RWPE2 (cell line): ENCODE measurements around the gene OIT3.
"Not testable (repeated sequence)": the region's sequence is repeated elsewhere in the genome, so short reads cannot be mapped to it uniquely, and the experiment has no call there.

Experiments used
- ATAC-seq: fragments of 200-7000 bp; cut with Tn5 transposase; 3 replicates; pipeline ENCODE4 v1.9.1; 2021; ENCODE audit warnings: low read depth
- DNase-seq: peaks from one replicate; pipeline ENCODE4 v3.0.0-alpha.2; 2020; ENCODE audit warnings: low spot score
- H3K27ac ChIP-seq: fragments of 450-650 bp; 2 replicates; pipeline ENCODE4 v1.5.1; 2017; ENCODE audit warnings: mild to moderate bottlenecking; ENCODE audit not compliant: poor library complexity, severe bottlenecking
- H3K27me3 ChIP-seq: fragments of 250-450 bp; sonication (Bioruptor Pico); 2 replicates; pipeline ENCODE4 v1.5.1; 2021; ENCODE audit warnings: mild to moderate bottlenecking, moderate library complexity; ENCODE audit not compliant: insufficient read depth, poor library complexity, severe bottlenecking
- H3K36me3 ChIP-seq: fragments of 250-450 bp; sonication (Bioruptor Pico); 2 replicates; pipeline ENCODE4 v1.5.1; 2020; ENCODE audit warnings: low read depth, mild to moderate bottlenecking, moderate library complexity
- H3K4me1 ChIP-seq: fragments of 250-450 bp; sonication (Bioruptor Pico); 2 replicates; pipeline ENCODE4 v1.5.1; 2021; ENCODE audit warnings: mild to moderate bottlenecking, moderate library complexity; ENCODE audit not compliant: insufficient read depth, poor library complexity, severe bottlenecking
- H3K4me3 ChIP-seq: fragments of 250-450 bp; sonication (Bioruptor Pico); 2 replicates; pipeline ENCODE4 v1.5.1; 2021; ENCODE audit warnings: mild to moderate bottlenecking, moderate library complexity; ENCODE audit not compliant: severe bottlenecking
- H3K9me3 ChIP-seq: fragments of 250-450 bp; sonication (Bioruptor Pico); 2 replicates; pipeline ENCODE4 v1.5.1; 2021; ENCODE audit warnings: mild to moderate bottlenecking, moderate library complexity; ENCODE audit not compliant: severe bottlenecking
- TF ChIP-seq, protein P1 (sequence below): fragments of 450-650 bp; IDR thresholded peaks from one replicate; pipeline ENCODE4 v1.5.1; 2017; ENCODE audit warnings: mild to moderate bottlenecking, moderate library complexity; ENCODE audit not compliant: poor library complexity, severe bottlenecking

The OIT3 gene

DNA sequence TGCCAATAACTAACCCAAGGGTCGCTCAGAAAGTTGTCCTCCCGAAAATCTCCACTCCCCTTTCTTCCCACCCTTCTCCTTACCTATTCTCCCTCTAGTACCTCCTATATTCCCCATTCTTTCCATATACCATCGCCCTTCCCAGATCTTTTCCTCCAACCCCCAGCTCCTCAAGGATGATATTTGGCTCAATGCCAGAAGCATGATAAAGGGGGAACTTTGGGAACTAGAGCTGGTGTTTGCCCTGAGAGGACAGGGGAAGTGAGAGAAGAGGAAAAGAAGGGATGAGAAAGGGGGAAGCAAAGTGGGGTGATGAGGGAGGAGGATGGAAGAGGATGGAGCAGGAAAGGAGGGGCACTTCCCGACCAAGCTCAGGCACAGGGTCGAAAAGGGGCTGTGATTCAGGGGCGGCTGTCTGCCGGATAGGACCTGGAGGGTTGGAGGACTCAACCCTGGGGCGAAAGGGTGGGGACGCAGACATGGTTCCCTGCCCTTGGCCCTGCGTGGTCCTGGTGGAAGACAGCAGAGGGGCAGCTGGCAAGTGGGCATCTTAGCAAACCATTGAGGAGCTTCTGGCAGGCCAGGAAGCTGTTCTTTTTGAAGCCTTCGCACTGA lies 1.8 kb downstream of the OIT3 start:
- TF ChIP-seq, protein P1, sequence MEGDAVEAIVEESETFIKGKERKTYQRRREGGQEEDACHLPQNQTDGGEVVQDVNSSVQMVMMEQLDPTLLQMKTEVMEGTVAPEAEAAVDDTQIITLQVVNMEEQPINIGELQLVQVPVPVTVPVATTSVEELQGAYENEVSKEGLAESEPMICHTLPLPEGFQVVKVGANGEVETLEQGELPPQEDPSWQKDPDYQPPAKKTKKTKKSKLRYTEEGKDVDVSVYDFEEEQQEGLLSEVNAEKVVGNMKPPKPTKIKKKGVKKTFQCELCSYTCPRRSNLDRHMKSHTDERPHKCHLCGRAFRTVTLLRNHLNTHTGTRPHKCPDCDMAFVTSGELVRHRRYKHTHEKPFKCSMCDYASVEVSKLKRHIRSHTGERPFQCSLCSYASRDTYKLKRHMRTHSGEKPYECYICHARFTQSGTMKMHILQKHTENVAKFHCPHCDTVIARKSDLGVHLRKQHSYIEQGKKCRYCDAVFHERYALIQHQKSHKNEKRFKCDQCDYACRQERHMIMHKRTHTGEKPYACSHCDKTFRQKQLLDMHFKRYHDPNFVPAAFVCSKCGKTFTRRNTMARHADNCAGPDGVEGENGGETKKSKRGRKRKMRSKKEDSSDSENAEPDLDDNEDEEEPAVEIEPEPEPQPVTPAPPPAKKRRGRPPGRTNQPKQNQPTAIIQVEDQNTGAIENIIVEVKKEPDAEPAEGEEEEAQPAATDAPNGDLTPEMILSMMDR, result no peak
- H3K36me3 ChIP-seq, result no peaks in the 10 kb centered on the region
- H3K9me3 ChIP-seq, result no peaks in the 10 kb centered on the region
- no peaks in the 10 kb centered on the region for H3K4me1 ChIP-seq
- H3K4me3 ChIP-seq, result no peak overlapping the region
- no peaks in the 10 kb centered on the region for H3K27me3 ChIP-seq
- no peak overlapping the region for H3K27ac ChIP-seq
- DNase-seq (no peak), ATAC-seq (no peak)

DNA sequence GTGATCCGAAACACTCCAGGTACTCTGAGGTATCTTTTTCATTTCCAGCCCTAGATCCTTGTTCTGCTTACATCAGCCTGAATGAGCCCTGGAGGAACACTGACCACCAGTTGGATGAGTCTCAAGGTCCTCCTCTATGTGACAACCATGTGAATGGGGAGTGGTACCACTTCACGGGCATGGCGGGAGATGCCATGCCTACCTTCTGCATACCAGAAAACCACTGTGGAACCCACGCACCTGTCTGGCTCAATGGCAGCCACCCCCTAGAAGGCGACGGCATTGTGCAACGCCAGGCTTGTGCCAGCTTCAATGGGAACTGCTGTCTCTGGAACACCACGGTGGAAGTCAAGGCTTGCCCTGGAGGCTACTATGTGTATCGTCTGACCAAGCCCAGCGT lies 5.1 kb downstream of the OIT3 start:
- DNase-seq, result no peak
- Histone ChIP-seq H3K27me3 (no peaks in the 10 kb centered on the region), H3K4me3 (no peak overlapping the region), H3K4me1 (no peaks in the 10 kb centered on the region), H3K9me3 (no peaks in the 10 kb centered on the region), H3K36me3 (no peaks in the 10 kb centered on the region), H3K27ac (no peak overlapping the region)
- TF ChIP-seq, protein P1, result no peak
- no peak for ATAC-seq

DNA sequence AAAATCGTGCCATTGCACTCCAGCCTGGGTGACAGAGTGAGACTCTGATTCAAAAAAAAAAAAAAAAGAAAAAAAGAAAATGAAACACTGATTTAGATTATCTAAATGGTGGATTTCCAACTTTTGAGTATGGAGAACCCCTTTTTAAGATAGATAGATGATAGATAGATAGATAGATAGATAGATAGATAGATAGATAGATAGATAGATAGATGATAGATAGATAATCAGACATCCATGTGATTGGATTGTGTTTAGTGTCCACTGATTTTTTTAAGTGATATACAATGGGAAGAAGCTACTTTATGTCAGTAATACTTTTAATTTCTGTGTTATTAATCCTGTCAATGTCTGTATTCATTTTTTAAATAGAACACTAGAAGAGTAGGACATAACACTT lies 6.0 kb downstream of the OIT3 start:
- Histone ChIP-seq H3K4me3 (no peak overlapping the region), H3K27ac (no peak overlapping the region), H3K4me1 (no peaks in the 10 kb centered on the region), H3K9me3 (no peaks in the 10 kb centered on the region), H3K36me3 (no peaks in the 10 kb centered on the region), H3K27me3 (no peaks in the 10 kb centered on the region)
- TF ChIP-seq, protein P1, result no peak
- DNase-seq, result no peak
- no peak for ATAC-seq

DNA sequence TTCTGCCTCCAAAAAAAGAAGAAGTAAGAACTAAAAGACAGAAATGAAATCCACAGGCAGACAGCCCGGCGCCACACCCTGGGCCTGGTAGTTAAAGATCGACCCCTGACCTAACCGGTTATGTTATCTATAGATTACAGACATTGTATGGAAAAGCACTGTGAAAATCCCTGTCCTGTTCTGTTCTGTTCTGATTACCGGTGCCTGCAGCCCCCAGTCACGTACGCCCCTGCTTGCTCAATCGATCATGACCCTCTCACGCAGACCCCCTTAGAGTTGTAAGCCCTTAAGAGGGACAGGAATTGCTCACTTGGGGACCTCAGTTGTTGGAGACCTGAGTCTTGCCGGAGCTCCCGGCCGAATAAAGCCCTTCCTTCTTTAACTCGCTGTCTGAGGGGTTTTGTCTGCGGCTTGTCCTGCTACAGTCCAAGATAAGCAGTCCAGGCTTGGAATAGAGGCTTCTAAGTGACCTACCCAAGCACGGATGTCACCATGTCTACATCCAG lies 10.5 kb downstream of the OIT3 start:
- H3K36me3 ChIP-seq, ATAC-seq, H3K27me3 ChIP-seq, H3K9me3 ChIP-seq, H3K4me1 ChIP-seq, H3K4me3 ChIP-seq, DNase-seq, H3K27ac ChIP-seq: not testable (repeated sequence)

DNA sequence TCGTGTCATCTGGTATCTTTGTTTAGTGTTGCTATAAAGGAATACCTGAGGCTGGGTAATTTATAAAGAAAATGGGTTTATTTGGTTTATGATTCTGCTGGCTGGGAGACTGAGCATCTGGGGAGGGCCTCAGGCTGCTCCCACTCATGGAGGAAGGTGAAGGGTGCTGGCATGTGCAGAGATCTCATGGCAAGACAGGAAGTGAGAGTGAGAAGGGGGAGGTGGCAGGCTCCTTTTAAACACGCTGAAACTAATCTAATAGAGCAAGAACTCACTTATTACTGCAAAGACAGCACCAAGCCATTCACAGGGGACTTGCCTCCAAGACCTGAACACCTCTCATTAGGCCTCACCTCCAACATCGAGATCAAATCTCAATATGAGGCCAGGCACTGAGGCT lies 11.3 kb downstream of the OIT3 start:
- Histone ChIP-seq H3K36me3 (no peaks in the 10 kb centered on the region), H3K4me3 (no peak overlapping the region), H3K9me3 (no peaks in the 10 kb centered on the region), H3K27ac (no peak overlapping the region), H3K4me1 (no peaks in the 10 kb centered on the region), H3K27me3 (no peaks in the 10 kb centered on the region)
- no peak for ATAC-seq
- TF ChIP-seq, protein P1, result no peak
- no peak for DNase-seq
